Colon (tissue), 2 donors: Measurements from ENCODE around the gene ANKS3.

Experiments used
- FAIRE-seq: peaks from 2 replicates; lab custom pipeline; 2012; peaks lifted over from hg19 to GRCh38; lab: Jason Lieb, UNC
- donor health status: control.
- donor health status: control.

The ANKS3 gene

GRCh38 chr16:4648917-4649316, 85.2 kb downstream of the ANKS3 start:
- no peak for FAIRE-seq

GRCh38 chr16:4647644-4647980, 86.5 kb downstream of the ANKS3 start:
- FAIRE-seq: no peak

- FAIRE-seq: no peak
These were observed 87.1 kb downstream of the ANKS3 start for GRCh38 chr16:4646773-4647643.
